HuH-7 (cell line): ENCODE results near the gene ZNF106.

Experiments used
- DNase-seq: peaks from one replicate; pipeline ENCODE4 v3.0.0; 2011; ENCODE audit warnings: low spot score

Gene ZNF106

GRCh38 chr15:42367041-42367440 lies 123.9 kb downstream of the ZNF106 start:
- no peak for DNase-seq

GRCh38 chr15:42365921-42366550 lies 124.9 kb downstream of the ZNF106 start:
- no peak for DNase-seq

- no peak for DNase-seq
Observed at GRCh38 chr15:42364529-42364928, 126.4 kb downstream of the ZNF106 start.

GRCh38 chr15:42363942-42364341 lies 127.0 kb downstream of the ZNF106 start:
- DNase-seq = no peak

GRCh38 chr15:42363487-42363886 lies 127.5 kb downstream of the ZNF106 start:
- DNase-seq = no peak
